Measurements from ENCODE around the gene EPHA2.
A peak's percentile ranks its signal among the peaks of the same experiment; 100 is the strongest.
"Not testable (repeated sequence)": the region's sequence is repeated elsewhere in the genome, so short reads cannot be mapped to it uniquely, and the experiment has no call there.

EPHA2 gene

DNA sequence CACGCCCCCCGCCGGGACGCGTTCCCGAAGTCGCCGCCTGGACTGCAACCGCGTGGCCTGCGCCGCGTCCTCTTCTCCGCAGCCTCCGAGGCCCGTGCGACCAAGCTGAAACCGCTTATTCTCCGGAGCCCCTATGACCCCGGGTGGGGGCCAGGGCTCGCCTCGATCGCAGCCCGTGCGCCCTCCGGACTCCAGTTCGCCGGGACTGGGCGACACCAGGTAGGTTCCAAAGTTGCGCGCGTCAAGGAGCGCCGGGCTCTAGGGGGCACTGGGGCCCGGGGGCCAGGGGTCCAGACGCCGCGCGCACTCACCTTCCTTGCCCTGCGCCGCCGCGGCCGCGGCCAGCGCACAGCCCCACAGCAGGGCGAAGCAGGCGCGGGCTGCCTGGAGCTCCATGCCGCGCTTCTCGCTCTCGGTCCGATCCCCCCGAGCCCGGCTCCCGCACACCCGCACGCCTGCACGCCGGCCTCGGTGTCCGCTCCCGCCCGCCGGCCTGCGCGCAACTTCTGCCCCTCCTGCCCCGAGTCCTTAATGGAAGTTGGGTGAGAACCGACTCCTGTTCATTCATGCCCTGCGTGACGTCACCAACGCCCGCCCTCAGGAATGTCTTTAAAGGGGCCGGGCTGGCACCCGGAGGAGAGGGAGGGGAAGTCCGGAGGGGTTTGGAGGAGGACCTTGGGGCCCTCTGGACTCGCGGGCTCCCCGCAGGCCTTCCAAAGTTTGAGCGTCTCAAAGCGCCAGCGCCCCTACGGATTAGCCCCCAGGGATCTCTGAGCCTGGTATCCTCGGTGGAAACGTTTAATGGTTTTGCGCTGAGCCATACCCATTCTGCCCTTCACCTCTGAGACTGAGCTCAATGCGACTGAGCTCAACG lies at the start of gene EPHA2:
EPHA2 (minus strand) TSS at position 533 of the 874 bp plus-strand sequence; CDS start at position 396, 137 bp downstream.
- no peak for DNase-seq

DNA sequence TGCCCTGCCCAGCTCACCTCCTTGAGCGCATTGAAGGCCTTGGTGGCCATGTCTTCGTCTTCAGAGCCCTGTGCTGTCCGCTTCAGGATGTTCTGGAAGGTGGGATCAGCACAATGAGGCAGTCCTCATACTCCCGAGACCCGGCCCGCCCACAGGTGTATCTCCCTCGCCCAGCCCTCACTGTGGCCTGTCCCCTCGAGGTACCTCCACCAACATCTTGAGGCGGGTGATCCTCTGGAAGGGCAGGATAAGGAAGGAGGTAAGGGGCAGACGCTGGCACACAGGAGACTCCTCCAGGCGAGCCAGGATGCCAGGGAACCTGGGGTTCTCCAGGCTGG lies 49.4 kb upstream of the EPHA2 start:
- no peak for DNase-seq

DNA sequence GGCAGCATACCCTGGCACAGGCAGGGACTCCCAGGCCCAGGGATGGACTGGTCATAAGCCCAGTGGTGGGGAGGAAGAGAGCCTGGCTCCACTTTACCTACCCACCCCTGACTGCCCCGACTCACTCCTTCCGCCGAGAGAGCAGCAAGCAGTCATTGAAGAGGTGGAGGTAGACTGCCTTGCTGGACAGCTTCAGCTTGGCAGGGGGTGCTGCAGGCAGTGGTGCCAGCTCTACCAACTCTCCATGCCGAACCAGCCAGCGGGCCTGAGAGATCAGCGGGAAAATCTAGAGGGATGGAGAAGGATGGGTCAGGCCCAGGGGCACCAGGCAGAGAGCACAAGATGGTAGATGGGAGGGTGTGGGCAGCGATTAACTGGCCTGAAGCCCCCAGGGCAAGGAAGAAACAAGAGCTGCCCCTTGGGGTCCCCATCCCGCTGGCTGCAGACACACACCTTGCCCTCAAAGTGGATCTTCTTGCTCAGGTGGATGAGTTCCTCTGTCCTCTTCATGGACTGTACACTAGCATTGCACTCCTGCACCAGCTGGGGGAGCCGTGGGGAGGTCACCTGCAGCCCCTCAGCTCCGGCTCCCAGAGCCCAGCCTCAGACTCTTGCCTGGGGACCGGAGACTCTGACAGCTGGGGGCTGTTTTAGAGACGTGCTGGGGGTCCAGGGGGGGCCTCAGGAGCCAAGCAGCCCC lies 48.9 kb upstream of the EPHA2 start:
- no peak for DNase-seq

DNA sequence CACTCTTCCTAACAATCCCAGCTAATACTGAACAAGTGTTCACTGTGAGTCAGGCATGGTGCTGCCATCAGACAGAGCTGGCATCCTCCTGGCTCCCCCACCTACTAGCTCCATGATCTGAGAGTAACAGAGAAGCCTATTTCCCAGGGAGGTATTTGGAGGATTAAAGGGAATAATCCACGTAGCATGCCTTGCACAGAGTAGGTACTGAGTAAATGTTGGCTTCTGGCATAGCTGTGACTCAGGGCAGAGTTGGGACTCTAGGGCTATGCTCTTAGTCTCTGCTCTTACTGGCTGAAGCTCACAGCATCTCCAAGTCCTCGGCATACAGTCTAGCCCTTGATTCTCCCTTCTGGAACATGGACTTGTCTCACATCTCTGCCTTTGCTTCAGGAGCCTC lies 48.3 kb upstream of the EPHA2 start:
- DNase-seq = no peak

DNA sequence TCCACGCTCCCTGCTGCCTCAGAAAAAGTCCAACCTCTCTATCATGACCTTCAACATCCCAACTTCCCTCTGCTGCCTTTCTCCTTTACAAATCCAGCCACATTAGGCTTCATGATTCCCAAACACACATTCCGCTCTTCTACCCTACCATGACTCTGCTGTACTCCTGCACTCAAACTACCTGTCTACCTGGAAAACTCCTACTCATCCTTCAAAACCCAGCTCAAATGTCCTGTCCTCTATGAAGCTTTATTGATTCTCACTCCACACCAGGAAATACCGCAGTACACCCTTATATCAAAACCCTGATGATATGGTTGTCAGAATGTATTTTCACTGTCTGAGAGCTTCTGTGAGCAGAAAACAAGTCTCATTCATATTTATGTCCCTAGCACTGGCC lies 47.7 kb upstream of the EPHA2 start:
- DNase-seq = no peak

DNA sequence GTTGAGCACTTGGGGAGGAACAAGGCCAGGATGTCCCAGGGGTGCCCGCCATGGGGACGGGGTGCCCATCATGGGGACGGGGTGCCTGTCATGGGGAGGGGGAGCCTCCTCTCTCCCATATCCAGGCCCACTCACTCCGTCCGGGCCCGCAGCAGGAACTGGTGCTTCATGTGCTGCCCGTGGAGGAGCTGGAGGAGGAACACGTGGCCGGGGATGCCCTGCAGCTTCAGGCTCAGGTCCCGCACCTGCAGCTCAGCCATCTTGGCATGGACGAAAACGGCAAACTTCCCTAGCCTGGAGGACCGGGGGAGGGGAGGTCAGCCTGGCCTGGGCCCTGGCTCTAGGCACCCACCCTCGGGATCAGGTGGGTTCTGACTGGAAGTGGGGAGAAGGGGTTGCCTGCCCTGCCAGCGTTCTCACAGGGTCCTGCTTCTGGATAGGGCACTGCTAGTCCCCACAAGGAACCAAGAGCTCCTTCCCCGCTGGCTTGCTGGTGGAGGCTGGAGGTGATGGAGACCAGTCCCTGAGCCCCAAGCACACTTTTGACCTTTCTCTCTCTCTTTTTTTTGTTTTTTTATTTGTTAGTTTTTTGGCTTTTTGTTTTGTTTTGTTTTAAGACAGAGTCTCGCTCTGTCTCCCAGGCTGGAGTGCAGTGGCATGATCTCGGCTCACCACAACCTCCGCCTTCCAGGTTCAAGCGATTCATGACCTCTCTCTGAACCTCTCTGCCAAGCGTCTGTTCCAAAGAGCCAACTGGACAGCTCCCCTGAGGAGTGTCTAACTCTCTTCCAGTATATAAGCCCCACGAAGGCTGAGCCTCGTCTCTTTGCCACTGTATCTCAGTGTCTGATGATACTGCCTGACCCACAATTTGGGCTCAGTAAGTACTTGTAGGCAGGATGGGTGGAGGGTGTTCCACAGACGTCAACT lies 46.7 kb upstream of the EPHA2 start:
- no peak for DNase-seq

DNA sequence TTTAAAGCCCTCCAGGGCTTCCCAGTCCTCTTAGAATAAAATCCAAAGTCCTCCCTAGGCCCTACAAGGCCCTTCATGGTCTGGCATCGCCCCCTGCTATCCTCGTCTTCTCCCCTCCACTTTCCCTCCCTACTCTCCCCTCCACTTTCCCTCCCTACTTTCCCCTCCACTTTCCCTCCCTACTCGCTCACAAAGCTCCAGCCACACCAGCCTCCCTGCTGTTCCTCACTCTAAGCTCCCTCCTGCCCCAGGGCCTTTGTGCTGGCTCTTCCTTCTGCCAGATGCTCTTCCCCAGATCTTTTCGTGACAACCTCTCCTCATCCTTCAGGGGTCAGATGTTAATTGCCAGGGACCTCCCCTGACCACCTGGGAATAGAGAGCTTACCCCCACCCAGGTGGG lies 43.8 kb upstream of the EPHA2 start:
- no peak for DNase-seq

DNA sequence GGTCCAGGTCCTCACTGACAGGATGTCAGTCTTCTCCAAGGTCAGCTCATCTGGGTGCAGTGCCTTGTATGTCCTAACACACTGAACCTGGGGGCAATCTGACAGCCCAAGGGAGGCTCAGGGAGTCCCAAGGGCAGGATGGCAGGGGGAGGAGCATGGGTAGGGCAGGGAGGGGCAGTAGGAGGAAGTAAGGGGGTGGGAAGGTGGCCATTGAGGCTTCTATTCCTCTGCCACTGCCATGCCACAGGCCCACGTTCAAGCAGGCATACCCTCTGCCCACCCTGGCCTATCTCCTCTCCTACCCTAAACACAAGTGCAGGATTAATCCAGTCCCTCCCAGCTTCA lies 43.3 kb upstream of the EPHA2 start:
- no peak for DNase-seq

DNA sequence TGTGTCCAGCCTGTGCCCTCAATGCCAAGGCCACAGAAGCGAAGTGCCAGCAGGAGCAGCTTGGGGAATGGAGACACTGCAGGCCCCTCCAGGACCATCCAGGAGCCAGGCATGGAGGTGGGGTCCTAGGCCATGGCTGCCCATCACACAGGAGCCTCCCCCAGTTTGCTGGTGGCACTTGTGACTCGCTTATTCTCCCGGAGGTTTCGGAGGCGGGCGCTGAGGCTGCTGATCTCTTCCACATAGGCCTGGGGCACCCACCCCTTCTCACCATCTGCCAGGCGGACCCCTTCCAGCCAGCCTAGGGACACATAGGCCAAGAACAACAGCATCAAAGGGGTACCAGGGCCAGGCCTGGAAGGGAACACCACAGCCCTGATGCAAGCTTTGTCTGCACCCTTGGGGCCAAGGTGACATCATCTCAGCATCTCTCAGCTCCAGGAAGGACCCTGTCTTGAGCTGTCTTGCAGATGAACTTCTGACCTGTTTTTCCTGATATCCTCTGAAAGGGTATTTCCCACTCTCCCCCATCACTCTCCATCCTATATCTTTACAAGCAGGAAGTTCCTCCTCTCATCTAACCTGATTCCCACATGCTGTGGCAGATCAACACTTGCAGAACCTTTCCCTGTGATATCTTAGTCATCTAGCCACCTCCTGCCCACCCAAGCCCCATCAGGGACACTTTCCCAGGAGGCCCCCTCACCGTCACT lies 42.7 kb upstream of the EPHA2 start:
- DNase-seq = no peak

DNA sequence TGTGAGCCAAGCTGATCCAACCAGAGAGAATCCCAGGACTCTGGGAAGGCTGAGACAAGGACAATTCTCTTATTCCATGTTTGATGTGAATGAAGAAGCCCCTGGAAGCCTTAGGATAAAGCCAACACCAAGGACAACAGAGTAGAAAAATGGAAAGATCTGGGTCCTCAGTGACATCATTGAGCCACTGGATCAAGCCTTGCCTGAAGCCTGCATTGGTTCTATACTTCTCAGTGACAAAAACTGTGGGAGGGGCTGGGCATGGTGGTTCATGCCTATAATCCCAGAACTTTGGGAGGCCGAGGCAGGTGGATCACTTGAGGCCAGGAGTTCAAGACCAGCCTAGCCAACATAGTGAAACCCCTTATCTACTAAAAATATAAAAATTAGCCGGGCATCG lies 41.0 kb upstream of the EPHA2 start:
- no peak for DNase-seq

DNA sequence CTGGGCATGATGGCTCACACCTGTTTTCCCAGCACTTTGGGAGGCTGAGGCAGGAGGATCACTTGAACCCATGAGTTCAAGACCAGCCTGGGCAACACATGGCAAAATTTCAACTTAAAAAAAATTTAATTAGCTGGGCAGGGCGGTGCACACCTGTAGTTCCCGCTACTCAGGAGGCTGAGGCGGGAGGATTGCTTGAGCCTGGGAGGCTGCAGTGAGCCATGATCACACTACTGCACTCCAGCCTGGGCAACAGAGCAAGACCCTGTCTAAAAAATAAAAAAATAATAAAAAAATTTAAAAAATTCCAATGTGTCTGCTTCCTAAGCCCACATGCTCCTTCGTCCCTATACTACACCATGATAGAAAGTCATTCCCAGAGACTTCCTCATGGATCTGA lies 40.3 kb upstream of the EPHA2 start:
- DNase-seq = not testable (repeated sequence)

DNA sequence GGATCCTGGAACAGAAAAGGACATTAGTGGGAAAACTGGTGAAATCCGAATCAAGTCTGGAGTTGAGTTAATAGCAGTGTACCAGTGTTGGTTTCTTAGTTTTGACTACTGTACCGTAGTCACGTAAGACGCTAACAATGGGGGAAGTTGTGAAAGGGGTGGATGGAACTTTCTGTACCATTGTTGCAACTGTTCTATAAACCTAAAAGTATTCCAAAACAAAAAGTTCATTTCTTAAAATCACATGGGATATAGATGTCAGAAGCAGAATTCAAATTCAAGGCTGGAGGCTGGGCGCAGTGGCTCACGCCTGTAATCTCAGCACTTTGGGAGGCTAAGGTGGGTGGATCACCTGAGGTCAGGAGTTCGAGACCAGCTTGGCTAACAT lies 39.6 kb upstream of the EPHA2 start:
- no peak for DNase-seq

DNA sequence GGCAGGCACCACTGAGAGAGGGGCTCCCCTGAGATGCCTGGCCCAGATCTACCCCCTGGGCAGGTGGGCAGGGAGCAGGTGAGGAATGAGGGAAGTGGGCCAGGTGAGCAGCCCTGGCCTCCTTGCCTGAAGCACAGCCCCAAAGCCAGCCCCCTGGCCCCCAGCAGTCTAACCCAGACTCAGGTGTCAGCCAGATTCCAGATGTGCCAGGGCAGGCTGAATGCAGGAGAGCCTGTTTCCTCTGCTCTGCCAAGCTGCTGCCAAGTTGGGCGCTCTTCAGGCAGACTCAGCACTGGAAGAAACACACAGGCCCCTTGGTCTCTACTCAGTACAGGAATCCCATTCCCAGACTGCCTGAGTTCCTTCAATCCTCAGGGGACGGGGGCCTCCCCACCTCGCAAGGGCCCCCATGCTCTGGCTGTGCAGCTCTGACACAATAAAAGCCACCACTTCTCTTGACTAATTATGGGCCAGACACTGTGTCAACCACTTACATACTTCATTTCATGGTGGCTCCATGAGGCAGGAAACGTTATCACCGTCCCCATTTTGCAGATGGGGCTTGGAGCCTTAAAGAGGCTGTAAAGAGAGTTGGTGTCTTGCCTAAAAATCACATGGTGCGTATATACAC lies 36.2 kb upstream of the EPHA2 start:
- DNase-seq = no peak

DNA sequence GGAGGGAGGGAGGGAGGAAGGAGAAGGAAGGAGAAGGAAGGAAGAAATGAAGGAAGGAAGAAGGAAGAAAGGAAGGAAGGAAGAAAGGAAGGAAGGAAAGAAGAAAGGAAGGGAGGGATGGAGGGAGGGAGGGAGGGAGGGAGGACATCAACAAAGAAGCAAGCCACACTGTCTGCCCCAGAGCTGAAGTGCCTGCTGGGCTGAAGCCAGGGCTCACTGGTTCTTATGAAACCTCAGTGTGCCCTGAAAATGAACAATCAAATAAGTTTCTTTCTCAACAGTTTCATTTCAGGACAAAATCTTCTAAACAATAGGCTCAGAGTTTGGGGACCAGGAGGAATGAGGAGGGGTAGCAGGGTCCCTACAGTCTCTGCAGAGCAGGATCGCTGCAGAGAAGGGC lies 35.4 kb upstream of the EPHA2 start:
- no peak for DNase-seq

DNA sequence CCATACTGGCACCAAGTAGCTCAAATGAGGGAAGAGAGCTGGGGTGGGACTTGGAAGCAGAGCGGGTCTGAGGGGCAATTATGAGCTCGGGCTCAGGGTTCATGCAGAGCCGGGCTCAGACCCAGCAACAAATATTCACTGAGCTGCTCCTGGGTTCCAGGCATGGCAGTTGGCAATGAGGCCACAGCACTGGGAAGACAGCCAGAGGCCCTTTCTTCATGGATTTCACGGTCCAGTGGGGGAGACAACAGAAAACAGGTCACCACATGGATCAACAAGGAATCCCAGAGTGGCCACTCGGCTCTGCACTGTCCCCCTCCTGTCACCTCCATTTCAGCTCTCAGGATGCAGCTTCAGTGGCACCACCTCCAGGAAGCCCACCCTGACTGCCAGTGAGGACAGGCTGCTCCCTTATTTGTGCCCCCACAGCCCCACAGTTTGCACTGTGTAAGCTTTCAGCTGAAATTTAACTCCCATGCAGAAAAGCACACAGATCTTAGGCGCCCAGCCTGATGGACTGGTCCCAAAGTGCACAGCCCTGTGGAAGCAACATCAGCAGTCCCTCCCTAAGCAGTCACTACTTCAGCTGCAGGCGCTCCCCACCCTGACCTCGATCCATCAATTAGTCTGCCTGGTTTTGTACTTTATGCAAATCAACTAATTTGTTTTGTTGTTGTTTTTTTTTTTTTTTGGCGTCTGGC lies 34.2 kb upstream of the EPHA2 start:
- no peak for DNase-seq

DNA sequence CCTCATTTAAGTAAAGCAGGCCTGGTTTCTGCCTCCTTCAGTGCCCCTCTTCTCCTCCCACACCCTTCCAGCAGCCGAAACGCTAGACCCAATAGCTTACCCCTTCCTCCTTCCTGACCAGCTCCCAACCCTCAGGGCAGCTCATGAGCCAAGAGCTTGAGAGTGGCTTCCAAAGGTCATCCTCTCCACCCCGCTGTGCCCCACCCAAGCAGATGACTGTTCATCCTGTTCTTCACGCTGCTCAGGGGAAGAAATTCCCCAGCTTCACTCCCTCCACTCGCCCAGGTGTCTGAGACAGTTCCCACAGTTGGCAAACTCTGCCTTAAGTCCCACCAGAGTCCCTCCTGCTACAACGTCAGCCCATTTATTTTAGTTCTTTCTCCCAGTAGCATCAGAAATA lies 33.1 kb upstream of the EPHA2 start:
- DNase-seq = no peak

DNA sequence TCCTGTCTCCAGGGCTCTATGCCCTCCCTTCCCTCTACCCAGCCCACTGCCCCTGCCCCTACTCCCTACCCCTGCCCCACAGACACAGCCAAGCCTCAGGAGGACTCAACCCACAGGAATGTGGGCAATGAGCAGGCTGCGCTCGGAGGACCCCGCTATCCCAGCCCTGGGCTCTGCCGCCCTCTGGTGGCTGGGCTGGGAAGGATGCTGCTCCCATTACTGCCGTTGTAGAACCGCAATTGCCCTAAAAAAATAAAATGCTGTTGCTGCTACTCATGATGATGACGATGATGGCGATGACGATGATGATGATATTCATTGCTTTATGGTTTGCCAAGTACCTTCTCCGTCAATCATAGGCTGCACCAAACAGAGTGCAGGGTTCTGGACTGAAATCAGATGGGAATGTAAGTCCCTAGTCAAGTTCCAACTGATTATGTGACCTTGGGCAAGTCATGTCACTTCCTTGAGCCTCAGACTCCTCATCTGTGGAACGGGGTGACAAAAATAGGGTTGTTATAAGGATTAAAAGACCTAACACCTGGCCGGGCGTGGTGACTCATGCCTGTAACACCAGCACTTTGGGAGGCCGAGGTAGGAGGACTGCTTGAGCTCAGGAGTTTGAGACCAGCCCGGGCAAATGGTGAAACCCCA lies 32.0 kb upstream of the EPHA2 start:
- peak; percentile 19 for DNase-seq

DNA sequence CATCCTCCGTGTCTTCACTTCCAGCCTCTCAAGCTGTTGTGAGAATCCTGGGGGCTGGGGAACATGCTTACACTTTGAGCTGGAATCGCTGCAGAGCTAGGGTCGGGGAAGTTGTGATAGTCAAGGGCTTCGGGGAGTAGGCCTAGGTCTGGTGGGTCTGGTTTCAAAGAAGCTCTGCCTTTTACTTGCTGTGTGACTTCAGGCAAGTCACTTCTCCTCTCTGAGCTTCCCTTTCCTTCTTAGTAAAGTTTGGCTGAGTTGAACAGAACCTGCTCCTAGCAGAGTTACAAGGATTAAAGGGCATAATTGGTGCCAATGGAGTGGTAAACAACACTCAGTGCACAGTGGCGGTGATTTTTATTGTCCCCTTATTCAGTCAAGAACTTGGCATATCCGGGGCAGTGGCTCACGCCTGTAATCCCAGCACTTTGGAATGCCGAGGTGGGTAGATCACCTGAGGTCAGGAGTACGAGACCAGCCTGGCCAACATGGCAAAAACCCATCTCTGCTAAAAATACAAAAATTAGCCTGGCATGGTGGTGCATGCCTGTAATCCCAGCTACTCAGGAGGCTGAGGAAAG lies 30.9 kb upstream of the EPHA2 start:
- DNase-seq = no peak

DNA sequence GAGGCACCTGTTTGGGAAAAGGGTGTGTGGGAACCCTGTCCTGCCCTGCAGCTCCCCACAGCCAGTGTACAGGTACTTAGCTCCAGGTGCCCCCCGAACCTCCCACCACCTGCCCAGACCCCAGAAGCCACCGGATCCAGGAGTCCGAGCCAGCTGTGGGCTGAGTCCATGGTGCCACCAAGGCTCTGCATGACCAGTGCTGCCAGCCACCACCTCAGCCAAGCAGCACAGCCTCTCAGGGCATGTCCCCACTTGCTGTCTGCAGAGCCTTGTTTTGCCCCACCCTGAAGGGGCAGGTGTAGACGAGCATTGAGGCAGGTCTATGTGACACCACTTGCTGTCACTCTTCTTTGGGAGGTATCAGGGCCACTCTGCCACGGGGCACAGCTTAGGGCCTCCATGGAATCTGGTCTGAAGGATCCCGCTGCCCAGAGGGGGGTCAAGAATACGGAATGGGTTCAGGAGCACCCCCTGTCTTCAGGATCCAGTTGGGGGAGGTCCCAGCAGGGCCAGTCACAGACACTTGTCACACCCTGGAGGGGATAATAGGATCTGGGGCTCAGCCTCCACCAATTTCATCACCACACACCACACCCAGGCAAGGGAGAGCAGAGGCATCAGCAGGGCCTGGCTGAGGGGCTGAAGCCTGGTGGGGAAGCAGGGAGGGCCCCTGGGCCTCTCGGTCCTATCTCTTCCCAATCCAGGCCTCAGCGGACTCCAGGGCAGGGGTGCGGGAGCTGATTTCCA lies 28.9 kb upstream of the EPHA2 start:
- DNase-seq = no peak
